ENCODE results near the gene ITGAD.

DNA sequence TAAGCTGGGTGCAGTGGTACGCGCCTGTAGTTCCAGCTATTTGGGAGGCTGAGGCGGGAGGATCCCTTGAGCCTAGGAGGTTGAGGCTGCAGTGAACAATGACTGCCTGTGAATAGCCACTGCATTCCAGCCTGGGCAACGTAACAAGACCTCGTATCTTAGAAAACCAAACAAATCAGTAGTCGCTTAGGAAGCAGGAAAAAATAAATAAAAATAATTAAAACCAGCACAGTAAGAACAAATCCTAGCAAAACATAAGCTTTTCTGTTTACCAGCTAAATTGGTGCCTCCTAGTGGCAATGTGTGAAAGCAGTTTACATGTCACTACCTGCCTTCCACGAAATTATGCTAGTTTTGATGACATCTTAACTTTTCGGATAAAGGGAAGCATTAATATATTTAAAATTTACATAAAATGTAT is 67.5 kb downstream of the ITGAD start:
- no peak for TF ChIP-seq POLR2A (IDR thresholded peaks at IDR 0.05)
- TF ChIP-seq, protein P1, sequence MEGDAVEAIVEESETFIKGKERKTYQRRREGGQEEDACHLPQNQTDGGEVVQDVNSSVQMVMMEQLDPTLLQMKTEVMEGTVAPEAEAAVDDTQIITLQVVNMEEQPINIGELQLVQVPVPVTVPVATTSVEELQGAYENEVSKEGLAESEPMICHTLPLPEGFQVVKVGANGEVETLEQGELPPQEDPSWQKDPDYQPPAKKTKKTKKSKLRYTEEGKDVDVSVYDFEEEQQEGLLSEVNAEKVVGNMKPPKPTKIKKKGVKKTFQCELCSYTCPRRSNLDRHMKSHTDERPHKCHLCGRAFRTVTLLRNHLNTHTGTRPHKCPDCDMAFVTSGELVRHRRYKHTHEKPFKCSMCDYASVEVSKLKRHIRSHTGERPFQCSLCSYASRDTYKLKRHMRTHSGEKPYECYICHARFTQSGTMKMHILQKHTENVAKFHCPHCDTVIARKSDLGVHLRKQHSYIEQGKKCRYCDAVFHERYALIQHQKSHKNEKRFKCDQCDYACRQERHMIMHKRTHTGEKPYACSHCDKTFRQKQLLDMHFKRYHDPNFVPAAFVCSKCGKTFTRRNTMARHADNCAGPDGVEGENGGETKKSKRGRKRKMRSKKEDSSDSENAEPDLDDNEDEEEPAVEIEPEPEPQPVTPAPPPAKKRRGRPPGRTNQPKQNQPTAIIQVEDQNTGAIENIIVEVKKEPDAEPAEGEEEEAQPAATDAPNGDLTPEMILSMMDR (IDR thresholded peaks at IDR 0.05), result peak; percentile 32 to 67 (median 57)

Data from esophagus squamous epithelium (tissue), 4 donors.